ENCODE measurements around the gene TSPAN9.

- TF ChIP-seq POLR2AphosphoS5 (IDR thresholded peaks at IDR 0.05; ENCODE audit: low read depth, low read length) (no peak), TAF1 (IDR thresholded peaks at IDR 0.05; ENCODE audit: borderline replicate concordance, insufficient read depth, low read length) (no peak), SIN3A (IDR thresholded peaks at IDR 0.05; ENCODE audit: borderline replicate concordance, insufficient read depth, low read length) (no peak), REST (IDR thresholded peaks at IDR 0.05; ENCODE audit: insufficient read depth in 1 of 2, low read depth in 2 of 2, low read length in 2 of 2) (no peak), FOXP2 (optimal IDR thresholded peaks at IDR 0.05; ENCODE audit: borderline replicate concordance, extremely low read depth, extremely low read length, insufficient read depth) (no peak)
Observed at GRCh38 chr12:3061501-3062215, 15.5 kb upstream of the TSPAN9 start.
